ENCODE results near the gene PTPRF. TPM values are rescaled to one million over a fixed set of nuclear protein-coding genes. Genes with fewer than 3 reads are reported as not detected.

The PTPRF gene
- total RNA-seq, 3 donors from 2014 or later = 0.86 to 0.95 (median 0.92) TPM

GRCh38 chr1:43563876-43564539, 33.3 kb downstream of the PTPRF start:
- no peak for DNase-seq
- Mint-ChIP-seq H3K4me1 (ENCODE audit: low read depth) (peaks cover 4% of the 10 kb centered on the region), H3K27me3 (ENCODE audit: low read depth) (peaks cover 4% of the 10 kb centered on the region), H3K9me3 (no peaks in the 10 kb centered on the region), H3K36me3 (ENCODE audit: insufficient read depth) (no peaks in the 10 kb centered on the region), H3K4me3 (no peak overlapping the region)
- ATAC-seq = no peak

- H3K36me3 Mint-ChIP-seq (ENCODE audit: insufficient read depth) = no peaks in the 10 kb centered on the region
- no peak for ATAC-seq
Observed at GRCh38 chr1:43564551-43565348, 34.1 kb downstream of the PTPRF start.

GRCh38 chr1:43565600-43566360, 35.1 kb downstream of the PTPRF start:
- ATAC-seq (peak; percentile 76 to 77), DNase-seq (no peak)
- Mint-ChIP-seq H3K9me3 (no peaks in the 10 kb centered on the region), H3K27me3 (ENCODE audit: low read depth) (peaks cover 4% of the 10 kb centered on the region), H3K36me3 (ENCODE audit: insufficient read depth) (no peaks in the 10 kb centered on the region), H3K4me1 (ENCODE audit: low read depth) (peaks cover 4% of the 10 kb centered on the region), H3K4me3 (peak overlapping the region; percentile 63)

More at GRCh38 chr1:43564551-43565348, 34.1 kb downstream of the PTPRF start:
- Mint-ChIP-seq H3K9me3 (no peaks in the 10 kb centered on the region), H3K27me3 (ENCODE audit: low read depth) (peaks cover 4% of the 10 kb centered on the region), H3K4me1 (ENCODE audit: low read depth) (peaks cover 4% of the 10 kb centered on the region), H3K4me3 (peak overlapping the region; percentile 46)
- no peak for DNase-seq

- Mint-ChIP-seq H3K4me3 (peak overlapping the region; percentile 63), H3K36me3 (ENCODE audit: insufficient read depth) (no peaks in the 10 kb centered on the region), H3K4me1 (ENCODE audit: low read depth) (peaks cover 4% of the 10 kb centered on the region), H3K27me3 (ENCODE audit: low read depth) (peaks cover 4% of the 10 kb centered on the region), H3K9me3 (no peaks in the 10 kb centered on the region)
- ATAC-seq (no peak), DNase-seq (no peak)
Observed at GRCh38 chr1:43566382-43567044, 35.8 kb downstream of the PTPRF start.

- ATAC-seq (no peak), DNase-seq (no peak)
- Mint-ChIP-seq H3K9me3 (no peaks in the 10 kb centered on the region), H3K27me3 (ENCODE audit: low read depth) (peaks cover 4% of the 10 kb centered on the region), H3K4me1 (ENCODE audit: low read depth) (peaks cover 4% of the 10 kb centered on the region), H3K4me3 (no peak overlapping the region), H3K36me3 (ENCODE audit: insufficient read depth) (no peaks in the 10 kb centered on the region)
Observed at GRCh38 chr1:43569175-43569574, 38.5 kb downstream of the PTPRF start.

- peaks cover 2% of the 10 kb centered on the region for H3K4me1 Mint-ChIP-seq (ENCODE audit: low read depth)
- no peaks in the 10 kb centered on the region for H3K9me3 Mint-ChIP-seq
- no peak for ATAC-seq
- no peaks in the 10 kb centered on the region for H3K36me3 Mint-ChIP-seq (ENCODE audit: insufficient read depth)
- no peak overlapping the region for H3K4me3 Mint-ChIP-seq
- no peak for DNase-seq
- H3K27me3 Mint-ChIP-seq (ENCODE audit: low read depth) = peaks cover 4% of the 10 kb centered on the region
Observed at GRCh38 chr1:43570277-43570676, 39.6 kb downstream of the PTPRF start.

- DNase-seq (no peak), ATAC-seq (no peak)
- H3K9me3 Mint-ChIP-seq = no peaks in the 10 kb centered on the region
- H3K27me3 Mint-ChIP-seq (ENCODE audit: low read depth) = peaks cover 4% of the 10 kb centered on the region
- H3K4me3 Mint-ChIP-seq = no peak overlapping the region
- no peaks in the 10 kb centered on the region for H3K36me3 Mint-ChIP-seq (ENCODE audit: insufficient read depth)
- peaks cover 2% of the 10 kb centered on the region for H3K4me1 Mint-ChIP-seq (ENCODE audit: low read depth)
Observed at GRCh38 chr1:43570715-43571114, 40.0 kb downstream of the PTPRF start.

- Mint-ChIP-seq H3K27me3 (ENCODE audit: low read depth) (no peaks in the 10 kb centered on the region), H3K4me1 (ENCODE audit: low read depth) (no peaks in the 10 kb centered on the region)
Observed at GRCh38 chr1:43572084-43572483, 41.4 kb downstream of the PTPRF start.

GRCh38 chr1:43572538-43572937, 41.9 kb downstream of the PTPRF start:
- Mint-ChIP-seq H3K4me1 (ENCODE audit: low read depth) (no peaks in the 10 kb centered on the region), H3K4me3 (no peak overlapping the region), H3K36me3 (ENCODE audit: insufficient read depth) (no peaks in the 10 kb centered on the region), H3K9me3 (no peaks in the 10 kb centered on the region), H3K27me3 (ENCODE audit: low read depth) (no peaks in the 10 kb centered on the region)
- DNase-seq (no peak), ATAC-seq (no peak)

More at GRCh38 chr1:43572084-43572483, 41.4 kb downstream of the PTPRF start:
- H3K9me3 Mint-ChIP-seq = no peaks in the 10 kb centered on the region
- H3K4me3 Mint-ChIP-seq = no peak overlapping the region
- no peaks in the 10 kb centered on the region for H3K36me3 Mint-ChIP-seq (ENCODE audit: insufficient read depth)
- ATAC-seq (no peak), DNase-seq (no peak)

GRCh38 chr1:43573066-43573800, 42.5 kb downstream of the PTPRF start:
- H3K4me3 Mint-ChIP-seq = no peak overlapping the region
- ATAC-seq = no peak

GRCh38 chr1:43576521-43576920, 45.8 kb downstream of the PTPRF start:
- Mint-ChIP-seq H3K36me3 (ENCODE audit: insufficient read depth) (no peaks in the 10 kb centered on the region), H3K4me3 (no peak overlapping the region), H3K27me3 (ENCODE audit: low read depth) (no peaks in the 10 kb centered on the region), H3K9me3 (no peaks in the 10 kb centered on the region), H3K4me1 (ENCODE audit: low read depth) (no peaks in the 10 kb centered on the region)
- no peak for DNase-seq
- no peak for ATAC-seq

More at GRCh38 chr1:43573066-43573800, 42.5 kb downstream of the PTPRF start:
- DNase-seq = no peak
- Mint-ChIP-seq H3K36me3 (ENCODE audit: insufficient read depth) (no peaks in the 10 kb centered on the region), H3K9me3 (no peaks in the 10 kb centered on the region), H3K27me3 (ENCODE audit: low read depth) (no peaks in the 10 kb centered on the region), H3K4me1 (ENCODE audit: low read depth) (no peaks in the 10 kb centered on the region)

GRCh38 chr1:43577655-43578542, 47.2 kb downstream of the PTPRF start:
- Mint-ChIP-seq H3K4me1 (ENCODE audit: low read depth) (peaks cover 2% of the 10 kb centered on the region), H3K36me3 (ENCODE audit: insufficient read depth) (no peaks in the 10 kb centered on the region), H3K27me3 (ENCODE audit: low read depth) (no peaks in the 10 kb centered on the region), H3K9me3 (no peaks in the 10 kb centered on the region), H3K4me3 (no peak overlapping the region)
- ATAC-seq (no peak), DNase-seq (no peak)

- Mint-ChIP-seq H3K4me1 (ENCODE audit: low read depth) (peaks cover 2% of the 10 kb centered on the region), H3K36me3 (ENCODE audit: insufficient read depth) (no peaks in the 10 kb centered on the region), H3K27me3 (ENCODE audit: low read depth) (no peaks in the 10 kb centered on the region), H3K4me3 (no peak overlapping the region), H3K9me3 (no peaks in the 10 kb centered on the region)
- no peak for ATAC-seq
- DNase-seq = no peak
Observed at GRCh38 chr1:43580039-43580438, 49.4 kb downstream of the PTPRF start.
